T-helper 1 cell treated with Interleukin-12 subunit alpha and Interleukin-12 subunit beta and Interleukin-4 antibody, amounts not matched to agents 30 μg/mL and 1 μg/mL, for 36 hours (primary cell): Measurements from ENCODE around the gene ZNF223.
A peak's percentile ranks its signal among the peaks of the same experiment; 100 is the strongest.

Experiments used
- H3K27ac Mint-ChIP-seq: one replicate; pipeline ENCODE4 v1.8.0; 2021; ENCODE audit warnings: mild to moderate bottlenecking, mixed read lengths
- H3K27me3 Mint-ChIP-seq: one replicate; pipeline ENCODE4 v1.8.0; 2021; ENCODE audit warnings: low read depth, mixed read lengths
- H3K36me3 Mint-ChIP-seq: one replicate; pipeline ENCODE4 v1.8.0; 2021; ENCODE audit warnings: low read depth, mixed read lengths
- H3K4me1 Mint-ChIP-seq: one replicate; pipeline ENCODE4 v1.8.0; 2021; ENCODE audit warnings: low read depth, mixed read lengths
- H3K4me3 Mint-ChIP-seq: one replicate; pipeline ENCODE4 v1.8.0; 2021; ENCODE audit warnings: mild to moderate bottlenecking, moderate library complexity, mixed read lengths
- H3K9me3 Mint-ChIP-seq: one replicate; pipeline ENCODE4 v1.8.0; 2021; ENCODE audit warnings: mixed read lengths

The ZNF223 gene

DNA sequence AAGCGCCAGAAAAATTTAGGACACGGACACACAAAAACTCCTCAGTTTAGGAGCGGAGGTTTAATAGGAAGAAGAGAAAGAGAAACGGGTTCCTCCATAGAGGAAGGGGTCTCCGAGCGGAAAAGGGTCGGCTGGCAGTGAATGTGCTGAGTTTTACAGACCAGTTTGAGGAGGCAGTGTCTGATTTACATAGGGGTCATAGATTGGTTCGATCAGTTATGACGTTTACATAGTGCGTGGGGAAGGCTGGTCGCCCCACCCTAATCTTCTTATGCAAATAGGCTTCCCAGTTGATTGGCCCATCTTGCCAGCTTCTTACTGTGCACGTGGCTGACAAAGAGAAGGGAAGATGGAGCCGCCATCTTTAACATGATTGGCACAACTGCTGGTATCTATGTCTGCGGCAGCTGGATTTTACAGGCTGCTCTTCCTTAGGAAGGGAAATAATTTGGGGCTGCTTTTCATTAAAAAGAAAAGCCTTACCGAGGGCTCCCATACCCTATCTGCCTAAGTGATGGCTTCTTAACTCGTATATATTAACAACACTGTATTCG lies 60.2 kb downstream of the ZNF223 start:
- H3K4me1 Mint-ChIP-seq: peaks cover 18% of the 10 kb centered on the region
- no peak overlapping the region for H3K27ac Mint-ChIP-seq
- H3K36me3 Mint-ChIP-seq: peaks cover 34% of the 10 kb centered on the region
- H3K27me3 Mint-ChIP-seq: no peaks in the 10 kb centered on the region
- H3K4me3 Mint-ChIP-seq: peak overlapping the region; percentile 74
- peaks cover 46% of the 10 kb centered on the region for H3K9me3 Mint-ChIP-seq

DNA sequence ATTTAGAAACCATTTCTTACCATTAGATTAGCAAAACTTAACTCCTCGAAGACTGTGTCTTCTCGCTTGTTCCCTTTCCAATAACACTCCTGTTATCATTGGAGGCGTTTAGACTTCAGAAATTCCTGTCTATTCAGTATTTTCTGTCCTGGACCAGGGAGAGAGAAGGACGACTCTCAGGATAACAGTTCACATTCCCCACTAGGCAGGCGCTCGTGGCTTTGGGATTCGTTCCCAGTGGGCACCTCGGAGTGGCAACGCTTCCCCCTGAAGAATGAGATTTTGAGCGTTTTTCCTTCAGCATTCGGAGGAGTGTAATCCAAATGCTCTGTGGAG lies 60.9 kb downstream of the ZNF223 start:
- H3K36me3 Mint-ChIP-seq: peaks cover 33% of the 10 kb centered on the region
- no peaks in the 10 kb centered on the region for H3K27me3 Mint-ChIP-seq
- peak overlapping the region; percentile 76 for H3K27ac Mint-ChIP-seq
- peaks cover 39% of the 10 kb centered on the region for H3K9me3 Mint-ChIP-seq
- peaks cover 18% of the 10 kb centered on the region for H3K4me1 Mint-ChIP-seq
- H3K4me3 Mint-ChIP-seq: peak overlapping the region; percentile 96

DNA sequence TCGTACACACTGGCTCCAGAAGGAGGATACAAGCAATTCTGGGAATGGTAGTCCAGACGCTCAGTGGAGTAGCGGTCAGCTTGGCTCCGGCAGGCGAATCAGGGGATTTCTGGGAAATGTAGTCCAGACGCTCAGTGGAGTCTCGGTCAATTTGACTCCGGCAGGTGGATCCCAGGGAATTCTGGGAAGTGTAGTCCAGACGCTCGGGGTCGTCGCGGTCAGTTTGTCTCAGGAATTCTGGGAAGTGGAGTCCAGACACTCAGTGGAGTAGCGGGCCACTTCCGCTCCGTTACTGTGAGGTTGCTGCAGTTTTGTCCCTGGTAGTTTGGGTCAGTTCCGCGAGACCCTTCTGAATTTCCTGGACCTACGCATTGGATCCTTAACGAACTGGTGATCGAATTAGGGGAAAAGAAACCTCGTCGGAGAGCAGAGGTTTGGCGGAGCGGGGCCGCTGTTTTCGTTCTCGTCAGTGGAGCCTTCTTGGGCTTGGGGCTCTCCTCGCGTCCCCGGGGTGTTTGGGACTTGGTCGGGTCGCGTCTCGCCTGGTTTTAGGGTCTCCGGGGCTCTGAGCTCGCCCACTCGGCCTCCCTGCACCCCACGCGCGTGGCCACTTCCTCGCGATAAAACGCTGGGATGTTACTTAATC lies 61.4 kb downstream of the ZNF223 start, which contains the start of gene ZNF225:
ZNF225 (plus strand) TSS at position 262 of the 646 bp plus-strand sequence. CDS start 2,429 bp downstream, outside the sequence.
- Mint-ChIP-seq H3K27ac (peak within 1 kb of the TSS; percentile 76), H3K4me3 (peak within 1 kb of the TSS; percentile 96), H3K36me3 (peaks cover 32% of the 10 kb centered on the region), H3K27me3 (no peaks in the 10 kb centered on the region), H3K4me1 (peaks cover 18% of the 10 kb centered on the region), H3K9me3 (peaks cover 35% of the 10 kb centered on the region)

DNA sequence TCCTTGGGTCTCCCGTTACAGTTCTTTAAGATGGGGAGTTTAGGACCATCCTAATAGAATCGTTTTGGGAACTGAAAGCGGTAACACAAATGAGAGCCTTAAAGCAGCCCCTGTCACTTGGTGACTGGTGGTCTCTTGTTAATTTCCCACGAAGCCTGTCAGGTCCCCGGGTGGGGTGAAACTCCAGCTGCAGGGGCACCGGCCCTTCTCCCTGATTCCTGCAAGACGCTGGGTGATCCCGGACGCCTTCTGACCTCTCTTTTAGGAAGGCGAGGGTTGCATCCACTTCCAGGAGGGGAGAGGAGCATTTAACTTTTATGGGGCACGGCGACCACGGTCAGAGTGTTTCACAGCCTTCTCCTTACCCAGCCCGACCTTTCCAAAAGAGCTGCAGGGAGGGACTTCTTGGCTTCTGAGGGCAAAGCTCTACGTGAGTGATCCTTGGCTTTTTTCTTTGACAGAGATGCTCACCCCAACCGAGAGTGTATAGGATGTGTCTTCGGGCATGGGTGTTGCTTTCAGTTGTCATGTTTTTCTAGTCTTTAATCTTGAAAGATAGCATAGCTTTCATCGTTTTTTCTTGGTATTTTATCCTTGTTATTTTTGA lies 62.1 kb downstream of the ZNF223 start:
- peak overlapping the region; percentile 96 for H3K4me3 Mint-ChIP-seq
- no peaks in the 10 kb centered on the region for H3K27me3 Mint-ChIP-seq
- H3K9me3 Mint-ChIP-seq: peaks cover 31% of the 10 kb centered on the region
- peaks cover 35% of the 10 kb centered on the region for H3K36me3 Mint-ChIP-seq
- peaks cover 18% of the 10 kb centered on the region for H3K4me1 Mint-ChIP-seq
- peak overlapping the region; percentile 76 for H3K27ac Mint-ChIP-seq
